ENCODE results near the gene FAR2.
"Not testable (repeated sequence)": the region's sequence is repeated elsewhere in the genome, so short reads cannot be mapped to it uniquely, and the experiment has no call there.

The FAR2 gene

DNA sequence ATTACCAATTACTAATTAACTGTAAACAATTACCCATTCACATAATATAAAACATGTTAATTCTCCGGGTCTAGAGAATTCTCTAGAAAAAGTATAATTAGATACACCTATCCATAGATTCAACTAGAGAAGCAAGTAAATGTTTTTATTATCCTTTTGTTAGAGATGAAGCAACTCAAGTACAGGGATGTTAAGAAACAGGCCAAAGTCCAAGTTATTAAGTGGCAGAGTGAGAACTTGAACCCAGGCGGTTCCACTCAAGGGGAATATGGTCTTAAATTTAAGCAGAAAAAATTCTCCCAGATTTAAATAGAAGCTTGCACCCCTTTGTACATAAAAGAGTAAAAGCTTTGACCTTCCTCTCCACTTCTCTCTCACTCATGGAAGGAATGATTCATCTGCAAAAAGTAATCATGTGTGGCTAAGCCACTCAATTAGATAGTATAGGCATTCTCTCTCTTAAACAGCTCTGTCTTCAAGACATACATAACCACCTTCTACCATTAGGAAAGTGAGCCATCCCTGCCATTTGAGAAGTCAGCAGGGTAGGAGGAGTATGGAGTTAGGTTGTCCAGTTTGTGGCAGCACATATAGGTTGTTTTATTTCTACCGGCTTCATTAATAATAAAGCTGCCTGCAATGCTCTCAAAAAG, 197.8 kb downstream of the FAR2 start:
- no peak for DNase-seq

- DNase-seq = no peak
Observed at GRCh38 chr12:29350080-29350479, 201.0 kb downstream of the FAR2 start.

GRCh38 chr12:29354954-29355353, 205.9 kb downstream of the FAR2 start:
- DNase-seq = no peak

DNA sequence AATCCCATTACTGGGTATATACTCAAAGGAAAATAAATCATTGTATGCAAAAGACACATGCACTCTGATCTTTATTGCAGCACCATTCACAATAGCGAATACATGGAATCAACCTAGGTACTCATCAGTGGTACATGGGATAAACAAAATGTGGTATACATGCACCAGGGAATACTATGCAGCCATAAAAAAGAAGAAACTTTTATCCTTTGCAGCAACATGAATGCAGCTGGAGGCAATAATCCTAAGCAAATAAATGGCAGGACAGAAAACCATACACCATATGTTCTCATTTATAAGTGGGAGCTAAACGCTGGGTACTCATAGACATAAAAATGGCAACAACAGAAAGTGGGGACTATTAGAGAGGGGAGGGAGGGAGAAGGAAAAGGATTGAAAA, 216.0 kb downstream of the FAR2 start:
- no peak for DNase-seq

GRCh38 chr12:29374012-29374411, 224.9 kb downstream of the FAR2 start:
- DNase-seq = no peak

- DNase-seq = no peak
Observed at GRCh38 chr12:29374913-29375312, 225.8 kb downstream of the FAR2 start.

GRCh38 chr12:29376118-29376517, 227.0 kb downstream of the FAR2 start:
- DNase-seq = no peak

DNA sequence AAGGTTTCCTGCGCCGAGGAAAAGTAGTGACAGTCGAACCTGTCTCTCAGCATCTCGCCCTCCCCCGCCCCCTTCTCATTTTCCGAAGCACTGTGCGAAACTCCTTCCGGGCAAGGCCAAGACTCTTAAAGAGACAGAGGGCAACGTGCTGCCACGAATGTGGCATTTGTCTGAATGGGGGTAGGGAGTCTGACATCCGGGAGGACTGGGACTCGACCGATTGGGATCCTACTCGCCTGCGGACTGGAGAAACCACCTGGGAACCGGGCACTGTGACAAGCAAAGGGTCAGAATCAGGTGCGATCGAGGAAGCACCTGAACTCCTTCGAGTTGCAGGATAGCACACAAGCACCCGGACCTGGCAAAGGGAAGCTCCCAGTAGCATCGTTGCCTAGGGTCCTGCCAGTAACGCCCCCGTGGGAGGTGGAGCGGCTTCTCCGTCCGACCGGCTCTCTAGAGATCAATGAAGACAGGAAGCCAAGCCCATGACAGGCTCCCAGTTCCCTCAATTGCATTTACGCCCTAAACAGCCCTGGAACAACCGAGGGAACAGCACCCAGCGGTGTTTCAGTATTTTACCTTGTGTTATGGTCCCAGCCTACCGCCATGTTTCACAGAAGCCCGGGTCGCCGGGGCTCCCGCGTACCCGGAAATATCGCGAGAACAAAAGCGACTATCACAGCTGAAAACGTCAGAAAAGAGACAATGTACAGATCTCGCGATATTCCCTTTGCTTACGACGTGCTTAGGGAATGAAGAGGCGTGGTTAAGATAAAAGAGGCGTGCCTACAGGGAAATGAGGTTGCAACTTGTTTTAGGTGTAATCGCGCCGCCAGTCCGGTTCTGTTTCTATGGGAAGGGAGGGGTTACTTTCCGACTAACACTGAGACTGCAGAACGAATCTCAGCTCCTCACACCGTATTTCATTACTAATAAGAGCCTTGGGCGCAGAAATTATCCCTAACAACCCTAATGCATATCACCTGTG, 231.8 kb downstream of the FAR2 start, which contains the start of gene ERGIC2:
TSS of gene ERGIC2 (minus strand) at position 637 of the 988 bp plus-strand sequence. CDS start 9,539 bp downstream, outside the sequence.
- DNase-seq = peak; percentile 81

DNA sequence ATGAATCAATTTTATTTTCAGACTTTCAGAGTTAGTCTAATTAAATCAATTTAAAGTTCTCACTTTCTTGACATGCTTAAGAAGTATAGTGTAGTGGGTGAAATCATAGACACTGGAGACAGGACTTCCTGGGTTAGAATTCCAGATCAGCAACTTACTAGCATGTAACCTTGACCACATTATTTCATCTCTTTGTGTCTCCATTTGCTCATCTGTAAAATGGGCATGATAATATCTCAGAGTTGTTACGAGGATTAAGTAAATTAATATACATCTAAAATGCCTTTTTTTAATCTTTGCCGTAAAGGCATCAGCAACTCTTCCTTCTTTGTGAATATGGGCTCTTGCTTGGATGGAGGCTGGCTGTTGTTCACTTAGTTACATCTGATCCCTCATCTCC, 233.2 kb downstream of the FAR2 start:
- DNase-seq = no peak

GRCh38 chr12:29385194-29385593, 236.1 kb downstream of the FAR2 start:
- DNase-seq = not testable (repeated sequence)

Data from activated effector memory CD4-positive, alpha-beta T cell treated with Interleukin-2 at 50 U/mL for 16 hours (primary cell).